Gastroesophageal sphincter (tissue), 4 donors: ENCODE measurements around the gene RHEBL1. TPM values are rescaled to one million over a fixed set of nuclear protein-coding genes. Genes with fewer than 3 reads are reported as not detected.

Experiments used
- ATAC-seq: fragments of 150-250 bp; one replicate; pipeline ENCODE4 v1.9.1; 2016; ENCODE audit warnings: mild to moderate bottlenecking, moderate library complexity
- H3K27ac ChIP-seq, 4 donors: fragments of 200-600 bp; sonication (generic) in 3 of 4; 1 replicate in 3 of 4; 2 replicates in 1 of 4; pipeline ENCODE4 v1.5.1; 2016 to 2019
- H3K27me3 ChIP-seq: fragments of 200-600 bp; sonication (generic); one replicate; pipeline ENCODE4 v1.5.1; 2019
- H3K36me3 ChIP-seq, 2 donors: fragments of 200-600 bp; sonication (generic); one replicate each; pipeline ENCODE4 v1.5.1; 2019; ENCODE audit warnings: control low read depth in 1 of 2
- H3K4me1 ChIP-seq, 3 donors: fragments of 200-600 bp; sonication (generic); 1 replicate in 2 of 3; 2 replicates in 1 of 3; pipeline ENCODE4 v1.5.1; 2016 to 2019; ENCODE audit warnings: control low read depth in 2 of 3
- H3K4me3 ChIP-seq, 2 donors: fragments of 200-600 bp; sonication (generic); one replicate each; pipeline ENCODE4 v1.5.1; 2019; ENCODE audit warnings: mild to moderate bottlenecking in 1 of 2, moderate library complexity in 1 of 2
- H3K9me3 ChIP-seq, 3 donors: fragments of 200-600 bp; sonication (generic); one replicate each; pipeline ENCODE4 v1.5.1; 2017 to 2019; ENCODE audit warnings: control low read depth in 2 of 3
- CTCF ChIP-seq, 4 experiments: fragments of 200-600 bp in 2 of 4; fragments of 450-650 bp in 2 of 4; sonication (generic) in 1 of 4; IDR thresholded peaks; one replicate each; pipeline ENCODE4 v1.5.1; 2017 to 2019; ENCODE audit warnings: antibody characterized with exemption in 4 of 4, mild to moderate bottlenecking in 2 of 4, moderate library complexity in 2 of 4
- EP300 ChIP-seq: sonication (generic); formaldehyde crosslinking; IDR thresholded peaks from one replicate; pipeline ENCODE4 v1.6.1; 2017; ENCODE audit warnings: antibody characterized with exemption, mild to moderate bottlenecking
- POLR2A ChIP-seq, 2 donors: fragments of 450-650 bp; IDR thresholded peaks; one replicate each; pipeline ENCODE4 v1.6.1; 2017; ENCODE audit warnings: antibody characterized with exemption in 2 of 2, mild to moderate bottlenecking in 2 of 2, moderate library complexity in 1 of 2
- POLR2AphosphoS5 ChIP-seq: sonication (generic); formaldehyde crosslinking; IDR thresholded peaks from one replicate; pipeline ENCODE4 v1.6.1; 2017; ENCODE audit warnings: antibody characterized with exemption
- WGBS, 2 donors: methylation state at CpG; one replicate each; pipeline ENCODE4 v1.1.5; 2018; ENCODE audit warnings: low coverage in 1 of 2; 5-methylcytosine and 5-hydroxymethylcytosine counted together
- total RNA-seq, 4 donors: library from RNA; depleted of rRNA; stranded (reverse); fragments of >200 nt; gene quantifications; one replicate each; pipeline ENCODE4 v1.1.0, GENCODE V29; 2016

RHEBL1 gene
- total RNA-seq, 4 donors from 2014 or later: 0.35 TPM; not detected in 3

- Histone ChIP-seq H3K36me3 (peaks cover 0 to 100% of the 10 kb centered on the region in 2 donors), H3K9me3 (no peaks in the 10 kb centered on the region), H3K27ac (no peak overlapping the region), H3K27me3 (no peaks in the 10 kb centered on the region), H3K4me3 (no peak overlapping the region), H3K4me1 (no peaks in the 10 kb centered on the region)
- ATAC-seq: no peak
- TF ChIP-seq CTCF (IDR thresholded peaks at IDR 0.05) (no peak), POLR2AphosphoS5 (no peak), POLR2A (IDR thresholded peaks at IDR 0.05) (no peak), EP300 (no peak)
- 50% methylated on average over 2 of the region's 12 CpGs; no CpG with 5 or more reads in 1 of the 2 donors for WGBS, 2 donors
Measured at GRCh38 chr12:49046129-49046895, 23.5 kb downstream of the RHEBL1 start.

- no peak for TF ChIP-seq POLR2A (IDR thresholded peaks at IDR 0.05)
- TF ChIP-seq POLR2AphosphoS5: no peak
- TF ChIP-seq CTCF (IDR thresholded peaks at IDR 0.05): no peak
- no peak for TF ChIP-seq EP300
- peaks cover 0 to 100% of the 10 kb centered on the region in 2 donors for H3K36me3 ChIP-seq
- no peak for ATAC-seq
- WGBS, 2 donors: 90% methylated on average over 2 of the region's 12 CpGs; no CpG with 5 or more reads in 1 of the 2 donors
- no peaks in the 10 kb centered on the region for H3K9me3 ChIP-seq
- no peaks in the 10 kb centered on the region for H3K4me1 ChIP-seq
- no peak overlapping the region for H3K27ac ChIP-seq
- H3K27me3 ChIP-seq: no peaks in the 10 kb centered on the region
- no peak overlapping the region for H3K4me3 ChIP-seq
Measured at GRCh38 chr12:49044660-49045059, 25.1 kb downstream of the RHEBL1 start.

GRCh38 chr12:49043856-49044258, 25.9 kb downstream of the RHEBL1 start:
- no peaks in the 10 kb centered on the region for H3K27me3 ChIP-seq
- TF ChIP-seq CTCF (IDR thresholded peaks at IDR 0.05) (peak in 3 of 4 experiments; percentile 43 to 63 (median 59)), POLR2A (IDR thresholded peaks at IDR 0.05) (no peak)
- WGBS, 2 donors: 53 to 63% methylated on average over 9 to 11 of the region's 11 CpGs
- H3K4me3 ChIP-seq: no peak overlapping the region
- H3K4me1 ChIP-seq: no peaks in the 10 kb centered on the region
- no peaks in the 10 kb centered on the region for H3K9me3 ChIP-seq
- H3K27ac ChIP-seq: no peak overlapping the region
- H3K36me3 ChIP-seq: peaks cover 0 to 100% of the 10 kb centered on the region in 2 donors
- peak; percentile 25 for ATAC-seq

GRCh38 chr12:49043241-49043640, 26.5 kb downstream of the RHEBL1 start:
- no peak for ATAC-seq
- Histone ChIP-seq H3K27me3 (no peaks in the 10 kb centered on the region), H3K4me3 (no peak overlapping the region), H3K9me3 (no peaks in the 10 kb centered on the region), H3K27ac (no peak overlapping the region), H3K36me3 (peaks cover 0 to 100% of the 10 kb centered on the region in 2 donors), H3K4me1 (no peaks in the 10 kb centered on the region)
- TF ChIP-seq POLR2AphosphoS5 (no peak), EP300 (no peak), POLR2A (IDR thresholded peaks at IDR 0.05) (no peak), CTCF (IDR thresholded peaks at IDR 0.05) (no peak)
- WGBS, 2 donors: 75% methylated on average over 2 of the region's 4 CpGs; no CpG with 5 or more reads in 1 of the 2 donors

GRCh38 chr12:49041881-49042484, 27.8 kb downstream of the RHEBL1 start:
- peaks cover 0 to 100% of the 10 kb centered on the region in 2 donors for H3K36me3 ChIP-seq
- no peak for TF ChIP-seq POLR2A (IDR thresholded peaks at IDR 0.05)
- no peaks in the 10 kb centered on the region for H3K27me3 ChIP-seq
- ATAC-seq: no peak
- no peaks in the 10 kb centered on the region for H3K9me3 ChIP-seq
- 67 to 100% methylated on average over 1 of the region's 18 CpGs for WGBS, 2 donors
- H3K4me3 ChIP-seq: no peak overlapping the region
- no peaks in the 10 kb centered on the region for H3K4me1 ChIP-seq
- H3K27ac ChIP-seq: no peak overlapping the region
